Endothelial cell of umbilical vein (primary cell): ENCODE measurements around the gene BABAM2.
"Not testable (repeated sequence)": the region's sequence is repeated elsewhere in the genome, so short reads cannot be mapped to it uniquely, and the experiment has no call there.

ENCODE experiments used
- EZH2 ChIP-seq: IDR thresholded peaks from 2 replicates; pipeline ENCODE4 v1.6.1; 2012; ENCODE audit warnings: borderline replicate concordance, low read depth, mild to moderate bottlenecking, moderate library complexity, low read length, inconsistent platforms; ENCODE audit not compliant: severe bottlenecking
- FOS ChIP-seq: IDR thresholded peaks from 2 replicates; pipeline ENCODE4 v1.6.1; 2011; ENCODE audit warnings: mild to moderate bottlenecking, low read length, moderate library complexity, borderline replicate concordance; ENCODE audit not compliant: insufficient read depth
- JUN ChIP-seq: IDR thresholded peaks from 2 replicates; pipeline ENCODE4 v1.6.1; 2011; ENCODE audit warnings: borderline replicate concordance, low read depth; ENCODE audit not compliant: insufficient read length, insufficient read depth
- MYC ChIP-seq: IDR thresholded peaks from one replicate; pipeline ENCODE4 v1.6.1; 2011; ENCODE audit warnings: mild to moderate bottlenecking, low read depth, low read length
- POLR2A ChIP-seq: IDR thresholded peaks from 2 replicates; pipeline ENCODE4 v1.6.1; 2012; ENCODE audit warnings: low read depth, mild to moderate bottlenecking, control low read depth, low read length
- POLR2AphosphoS5 ChIP-seq: IDR thresholded peaks from 2 replicates; pipeline ENCODE4 v1.6.1; 2012; ENCODE audit warnings: low read depth, mild to moderate bottlenecking, control low read depth, low read length, moderate library complexity; ENCODE audit not compliant: insufficient read depth
- TF ChIP-seq, protein P1 (sequence below), 2 donors: IDR thresholded peaks; 1 replicate in 1 of 2; 2 replicates in 1 of 2; pipeline ENCODE4 v1.5.1; 2011; ENCODE audit warnings: low read length in 2 of 2, mild to moderate bottlenecking in 2 of 2, moderate library complexity in 2 of 2, control low read depth in 1 of 2, inconsistent platforms in 1 of 2, low read depth in 1 of 2; ENCODE audit not compliant: insufficient read depth in 1 of 2; ENCODE audit errors: extremely low read depth in 1 of 2
- TF ChIP-seq, protein P2 (sequence below): IDR thresholded peaks from 2 replicates; pipeline ENCODE4 v1.6.1; 2011; ENCODE audit not compliant: insufficient read depth, insufficient read length

DNA sequence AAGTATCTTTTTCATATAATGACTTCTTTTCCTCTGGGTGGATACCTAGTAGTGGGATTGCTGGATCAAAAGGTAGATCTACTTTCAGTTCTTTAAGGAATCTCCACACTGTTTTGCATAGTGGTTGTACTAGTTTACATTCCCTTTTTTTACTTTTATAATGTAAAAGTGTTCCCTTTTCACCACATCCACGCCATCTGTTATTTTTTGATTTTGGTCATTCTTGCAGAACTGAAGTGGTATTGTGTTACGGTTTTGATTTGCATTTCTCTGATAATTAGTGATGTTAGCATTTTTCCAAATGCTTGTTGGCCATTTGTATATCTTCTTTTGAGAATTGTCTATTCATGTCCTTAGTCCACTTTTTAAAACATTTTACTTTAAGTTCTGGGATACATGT lies 127.9 kb downstream of the BABAM2 start:
- TF ChIP-seq, protein P1, sequence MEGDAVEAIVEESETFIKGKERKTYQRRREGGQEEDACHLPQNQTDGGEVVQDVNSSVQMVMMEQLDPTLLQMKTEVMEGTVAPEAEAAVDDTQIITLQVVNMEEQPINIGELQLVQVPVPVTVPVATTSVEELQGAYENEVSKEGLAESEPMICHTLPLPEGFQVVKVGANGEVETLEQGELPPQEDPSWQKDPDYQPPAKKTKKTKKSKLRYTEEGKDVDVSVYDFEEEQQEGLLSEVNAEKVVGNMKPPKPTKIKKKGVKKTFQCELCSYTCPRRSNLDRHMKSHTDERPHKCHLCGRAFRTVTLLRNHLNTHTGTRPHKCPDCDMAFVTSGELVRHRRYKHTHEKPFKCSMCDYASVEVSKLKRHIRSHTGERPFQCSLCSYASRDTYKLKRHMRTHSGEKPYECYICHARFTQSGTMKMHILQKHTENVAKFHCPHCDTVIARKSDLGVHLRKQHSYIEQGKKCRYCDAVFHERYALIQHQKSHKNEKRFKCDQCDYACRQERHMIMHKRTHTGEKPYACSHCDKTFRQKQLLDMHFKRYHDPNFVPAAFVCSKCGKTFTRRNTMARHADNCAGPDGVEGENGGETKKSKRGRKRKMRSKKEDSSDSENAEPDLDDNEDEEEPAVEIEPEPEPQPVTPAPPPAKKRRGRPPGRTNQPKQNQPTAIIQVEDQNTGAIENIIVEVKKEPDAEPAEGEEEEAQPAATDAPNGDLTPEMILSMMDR (IDR thresholded peaks at IDR 0.05; ENCODE audit: extremely low read depth in 1 of 2, insufficient read depth in 1 of 2, low read depth in 1 of 2, low read length in 2 of 2) = not testable (repeated sequence)
- not testable (repeated sequence) for TF ChIP-seq POLR2AphosphoS5, MYC, POLR2A, EZH2, JUN, FOS
- TF ChIP-seq, protein P2, sequence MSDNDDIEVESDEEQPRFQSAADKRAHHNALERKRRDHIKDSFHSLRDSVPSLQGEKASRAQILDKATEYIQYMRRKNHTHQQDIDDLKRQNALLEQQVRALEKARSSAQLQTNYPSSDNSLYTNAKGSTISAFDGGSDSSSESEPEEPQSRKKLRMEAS = not testable (repeated sequence)
